Epidermal melanocyte (primary cell): ENCODE results near the gene APOC1.
"Not testable (repeated sequence)": the region's sequence is repeated elsewhere in the genome, so short reads cannot be mapped to it uniquely, and the experiment has no call there.

ENCODE experiments used
- DNase-seq: peaks from one replicate; pipeline ENCODE4 v3.0.0; 2011; ENCODE audit warnings: low spot score; ENCODE audit not compliant: insufficient read length

The APOC1 gene

GRCh38 chr19:44912854-44913253, 1.6 kb upstream of the APOC1 start:
- DNase-seq = no peak

DNA sequence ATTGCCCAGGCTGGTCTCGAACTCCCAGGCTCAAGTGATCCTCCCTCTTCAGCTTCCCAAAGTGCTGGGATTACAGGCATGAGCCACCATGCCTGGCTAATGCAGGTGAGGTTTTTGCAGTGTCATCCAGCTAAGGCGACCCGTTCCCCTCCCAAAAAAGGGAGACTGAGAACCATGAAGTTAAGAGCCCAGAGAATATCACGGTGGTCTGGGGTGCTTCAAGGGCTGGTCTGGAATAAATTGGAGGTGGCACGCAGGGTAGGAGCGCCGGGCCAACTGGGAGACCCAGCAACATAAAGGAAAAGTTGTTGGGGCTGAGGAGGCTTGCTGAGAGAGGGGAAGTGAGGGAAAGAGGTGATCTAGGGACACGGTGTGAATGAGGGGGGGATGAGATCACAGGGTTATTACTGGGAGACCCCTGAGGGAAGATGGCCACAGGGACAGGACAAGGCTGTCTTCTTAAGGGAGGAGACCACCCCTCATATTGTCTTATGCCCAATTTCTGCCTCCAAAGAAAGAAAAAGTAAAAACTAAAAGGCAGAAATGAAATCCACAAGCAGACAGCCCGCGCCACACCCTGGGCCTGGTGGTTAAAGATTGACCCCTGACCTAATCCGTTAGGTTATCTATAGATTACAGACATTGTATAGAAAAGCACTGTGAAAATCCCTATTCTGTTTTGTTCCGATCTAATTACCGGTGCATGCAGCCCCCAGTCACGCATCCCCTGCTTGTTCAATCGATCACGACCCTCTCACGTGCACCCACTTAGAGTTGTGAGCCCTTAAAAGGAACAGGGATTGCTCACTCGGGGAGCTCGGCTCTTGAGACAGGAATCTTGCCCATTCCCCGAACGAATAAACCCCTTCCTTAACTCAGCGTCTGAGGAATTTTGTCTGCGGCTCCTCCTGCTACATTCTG, 636 bp upstream of the APOC1 start:
- not testable (repeated sequence) for DNase-seq

DNA sequence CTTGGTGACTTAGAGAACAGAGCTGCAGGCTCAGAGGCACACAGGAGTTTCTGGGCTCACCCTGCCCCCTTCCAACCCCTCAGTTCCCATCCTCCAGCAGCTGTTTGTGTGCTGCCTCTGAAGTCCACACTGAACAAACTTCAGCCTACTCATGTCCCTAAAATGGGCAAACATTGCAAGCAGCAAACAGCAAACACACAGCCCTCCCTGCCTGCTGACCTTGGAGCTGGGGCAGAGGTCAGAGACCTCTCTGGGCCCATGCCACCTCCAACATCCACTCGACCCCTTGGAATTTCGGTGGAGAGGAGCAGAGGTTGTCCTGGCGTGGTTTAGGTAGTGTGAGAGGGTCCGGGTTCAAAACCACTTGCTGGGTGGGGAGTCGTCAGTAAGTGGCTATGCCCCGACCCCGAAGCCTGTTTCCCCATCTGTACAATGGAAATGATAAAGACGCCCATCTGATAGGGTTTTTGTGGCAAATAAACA, 9.9 kb downstream of the APOC1 start:
- DNase-seq = no peak

DNA sequence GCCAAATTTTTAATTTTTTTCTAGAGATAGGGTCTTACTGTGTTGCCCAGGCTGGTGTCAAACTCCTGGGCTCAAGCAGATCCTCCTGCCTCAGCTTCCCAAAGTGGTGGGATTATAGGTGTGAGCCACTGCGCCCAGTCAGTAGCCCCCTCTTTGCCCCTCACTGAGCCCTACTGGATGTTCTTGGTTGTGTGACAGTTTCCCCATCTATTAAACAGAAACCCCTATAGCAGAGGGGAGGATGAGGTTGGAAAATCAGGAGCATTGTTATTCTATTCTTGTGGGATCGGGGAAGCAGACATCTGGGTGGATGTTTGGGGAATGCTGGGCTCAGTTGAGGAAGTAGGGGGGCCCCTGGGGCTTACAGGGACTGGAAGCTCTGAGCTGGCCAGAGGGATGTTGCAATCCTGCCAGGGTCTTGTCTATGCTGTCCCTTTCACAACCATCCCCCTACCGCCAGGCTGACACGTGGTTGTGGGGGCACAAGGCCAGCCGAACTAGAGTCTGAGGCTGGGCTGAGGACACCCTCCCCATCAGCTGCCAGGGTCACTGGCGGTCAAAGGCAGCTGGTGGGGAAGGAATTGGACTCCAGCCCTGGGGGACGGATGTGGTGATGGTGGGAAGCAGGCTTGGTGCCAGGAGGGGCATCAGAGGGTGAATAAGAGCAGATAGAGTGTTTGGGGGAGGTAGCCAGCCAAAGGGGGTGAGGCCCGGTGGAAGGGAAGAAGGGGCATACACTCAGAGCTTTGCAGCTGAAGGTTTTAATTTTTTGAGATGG, 10.9 kb downstream of the APOC1 start:
- peak; percentile 68 for DNase-seq

- not testable (repeated sequence) for DNase-seq
These were observed 12.1 kb downstream of the APOC1 start for GRCh38 chr19:44926245-44927077.

DNA sequence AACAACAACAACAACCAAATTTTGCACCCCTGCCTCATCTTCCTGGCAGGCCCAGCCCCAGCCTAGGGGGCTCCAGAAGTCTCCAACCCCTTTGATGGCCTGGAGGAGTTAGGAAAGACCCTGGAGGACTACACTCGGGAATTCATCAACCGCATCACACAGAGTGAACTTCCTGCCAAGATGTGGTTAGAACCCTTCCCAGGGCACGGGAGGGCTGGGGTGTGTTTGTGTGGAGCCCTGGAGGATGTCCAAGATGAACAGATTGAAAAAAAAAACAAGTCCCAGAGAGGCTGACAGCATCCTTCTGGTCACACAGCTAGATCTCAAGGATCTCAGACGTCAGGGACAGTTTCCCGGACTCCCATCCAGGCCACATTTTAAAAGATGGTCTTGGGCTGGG, 13.3 kb downstream of the APOC1 start:
- no peak for DNase-seq

DNA sequence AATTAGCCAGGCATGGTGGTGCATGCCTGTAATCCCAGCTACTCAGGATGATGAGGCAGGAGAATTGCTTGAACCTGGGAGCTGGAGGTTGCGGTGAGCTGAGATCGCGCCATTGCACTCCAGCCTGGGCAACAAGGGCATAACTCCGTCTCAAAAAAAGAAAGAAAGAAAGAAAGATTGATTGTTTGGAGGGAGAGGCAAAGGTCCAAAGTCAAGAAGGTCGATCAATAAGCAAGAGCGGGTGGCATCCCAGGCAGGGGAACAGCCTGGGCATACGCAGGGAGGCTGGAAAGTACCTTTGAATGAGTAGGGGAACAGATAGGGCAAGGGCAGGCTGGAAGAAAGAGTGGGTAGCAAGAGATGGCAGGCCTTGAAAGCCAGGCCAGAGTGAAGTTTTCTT, 15.7 kb downstream of the APOC1 start:
- DNase-seq = no peak

- DNase-seq = no peak
These were observed 17.1 kb downstream of the APOC1 start for GRCh38 chr19:44931541-44931940.

GRCh38 chr19:44939668-44940067, 25.3 kb downstream of the APOC1 start:
- no peak for DNase-seq

DNA sequence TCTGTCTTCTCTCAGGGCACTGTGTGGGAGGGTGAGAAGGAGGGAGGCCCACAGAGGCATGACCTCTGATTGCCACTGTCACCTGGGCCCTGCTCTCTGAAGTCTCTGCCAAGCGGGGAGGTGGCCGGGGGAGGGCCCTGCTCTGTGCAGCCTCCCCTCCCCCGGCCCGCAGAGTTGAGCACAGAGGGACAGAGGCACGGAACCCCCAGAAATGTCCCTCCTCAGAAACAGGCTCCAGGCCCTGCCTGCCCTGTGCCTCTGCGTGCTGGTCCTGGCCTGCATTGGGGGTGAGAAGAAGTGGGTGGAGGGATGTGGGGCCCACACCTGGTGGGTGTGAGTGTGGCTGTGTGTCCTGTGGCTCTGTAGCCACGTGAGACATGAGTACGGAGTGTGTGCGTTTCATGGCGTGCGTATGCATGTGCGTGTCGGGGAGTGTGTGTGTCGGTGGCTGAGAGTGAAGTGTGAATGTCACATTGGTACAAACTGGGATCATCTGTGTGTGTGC, 27.7 kb downstream of the APOC1 start, which contains the start of gene APOC4:
APOC4 (plus strand) TSS at position 171 of the 505 bp plus-strand sequence; CDS start at position 212, 41 bp downstream.
- DNase-seq = no peak

DNA sequence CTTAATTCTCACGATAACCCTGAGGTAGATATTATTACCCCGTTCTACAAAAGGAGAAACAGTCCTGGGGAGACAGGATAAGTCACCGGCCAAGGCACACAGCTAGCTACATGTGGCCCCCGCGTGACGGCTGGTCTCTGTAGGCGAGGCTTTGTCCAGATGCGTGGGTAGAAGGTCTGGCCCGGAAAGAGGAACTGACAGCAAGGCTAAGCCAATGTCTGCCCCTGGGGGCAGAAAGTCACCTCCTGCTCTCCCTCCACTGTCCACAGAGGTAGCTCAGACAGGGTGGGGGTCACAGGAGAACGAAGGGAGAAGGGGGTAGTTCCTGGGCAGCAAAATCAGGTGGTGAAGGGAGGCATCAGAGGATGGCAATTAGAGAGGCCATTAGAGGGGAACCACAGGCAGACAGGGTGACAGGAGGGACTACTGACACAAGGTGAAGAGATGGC, 29.4 kb downstream of the APOC1 start:
- DNase-seq = no peak

- DNase-seq = no peak
These were observed 32.7 kb downstream of the APOC1 start for GRCh38 chr19:44947041-44947581.

DNA sequence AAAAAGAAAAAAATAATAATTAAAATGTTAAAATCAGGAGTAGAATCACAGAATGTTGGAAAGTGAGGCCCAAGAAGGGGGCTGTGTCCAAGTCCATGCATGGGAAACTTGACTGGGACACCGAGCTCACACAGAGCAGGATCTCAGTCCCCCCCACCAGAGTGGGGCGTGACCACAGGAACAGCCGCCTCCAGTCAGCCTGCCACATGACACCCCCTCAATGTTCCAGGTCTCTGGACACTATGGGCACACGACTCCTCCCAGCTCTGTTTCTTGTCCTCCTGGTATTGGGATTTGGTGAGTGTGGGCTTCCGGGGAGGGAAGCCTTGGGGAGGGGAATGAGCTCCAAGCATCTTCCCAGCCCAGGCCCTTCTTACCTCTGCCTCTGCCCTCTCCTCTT, 33.8 kb downstream of the APOC1 start:
- no peak for DNase-seq

GRCh38 chr19:44948763-44949374, 34.5 kb downstream of the APOC1 start:
- no peak for DNase-seq

GRCh38 chr19:44949550-44949949, 35.1 kb downstream of the APOC1 start:
- DNase-seq = no peak

DNA sequence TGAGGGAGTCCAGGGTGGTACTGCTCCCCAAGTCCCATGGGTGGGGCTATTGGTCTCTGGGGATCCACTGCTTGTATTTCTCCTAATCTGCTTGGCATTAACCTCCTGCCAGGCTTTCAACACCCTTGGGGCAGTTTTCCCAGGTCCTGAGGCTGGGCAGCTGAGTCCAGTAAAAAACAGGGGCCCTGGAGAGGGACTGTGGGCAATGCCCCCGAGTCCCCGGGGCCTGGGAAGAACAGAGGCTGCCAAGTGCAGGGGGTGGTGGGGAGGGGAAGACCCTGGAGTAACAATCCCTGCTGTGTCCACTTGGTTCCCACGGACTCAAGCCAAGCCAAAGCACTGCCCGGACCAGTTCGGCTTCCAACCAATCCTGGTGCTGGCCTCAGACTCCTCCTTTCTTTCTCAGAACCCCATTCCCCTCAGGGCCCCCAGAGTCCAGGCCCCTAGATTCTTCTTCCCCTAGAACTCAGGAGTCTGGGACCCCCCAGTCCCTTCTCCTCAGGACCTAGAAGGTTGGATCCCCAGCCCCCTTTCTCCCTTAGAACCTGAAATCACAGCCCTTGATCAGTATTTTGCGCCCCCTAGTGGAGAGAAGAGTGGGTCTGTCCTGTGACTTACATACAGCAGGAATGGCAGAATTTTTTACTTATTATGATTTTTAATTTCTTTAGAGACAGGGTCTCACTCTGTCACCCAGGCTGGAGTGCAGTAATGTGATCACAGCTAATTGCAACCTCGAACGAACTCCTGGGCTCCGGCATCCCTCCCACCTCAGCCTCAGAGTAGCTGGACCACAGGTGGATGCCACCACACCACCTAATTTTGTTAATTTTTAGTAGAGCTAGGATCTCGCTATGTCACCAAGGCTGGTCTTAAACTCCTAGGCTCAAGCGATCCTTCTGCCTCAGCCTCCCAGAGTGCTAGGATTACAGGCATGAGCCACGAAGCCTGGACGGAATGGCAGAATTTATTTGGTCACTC, 37.1 kb downstream of the APOC1 start:
- peak; percentile 82 for DNase-seq

DNA sequence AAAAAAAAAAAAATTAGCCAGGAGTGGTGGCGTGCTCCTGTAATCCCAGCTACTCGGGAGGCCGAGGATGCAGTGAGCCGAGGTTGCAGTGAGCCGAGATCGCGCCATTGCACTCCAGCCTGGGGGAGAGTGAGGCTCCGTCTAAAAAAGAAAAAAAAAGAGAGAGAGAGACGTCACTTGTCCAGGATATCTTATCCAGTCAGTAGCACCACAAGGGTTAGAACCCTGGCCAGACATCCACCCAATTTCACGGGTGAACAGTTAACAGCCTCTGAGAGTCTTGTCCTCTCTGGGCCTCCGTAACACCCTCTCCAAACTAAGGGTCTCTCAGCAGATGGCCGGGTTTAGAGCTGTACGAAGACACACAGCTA, 39.9 kb downstream of the APOC1 start:
- no peak for DNase-seq

DNA sequence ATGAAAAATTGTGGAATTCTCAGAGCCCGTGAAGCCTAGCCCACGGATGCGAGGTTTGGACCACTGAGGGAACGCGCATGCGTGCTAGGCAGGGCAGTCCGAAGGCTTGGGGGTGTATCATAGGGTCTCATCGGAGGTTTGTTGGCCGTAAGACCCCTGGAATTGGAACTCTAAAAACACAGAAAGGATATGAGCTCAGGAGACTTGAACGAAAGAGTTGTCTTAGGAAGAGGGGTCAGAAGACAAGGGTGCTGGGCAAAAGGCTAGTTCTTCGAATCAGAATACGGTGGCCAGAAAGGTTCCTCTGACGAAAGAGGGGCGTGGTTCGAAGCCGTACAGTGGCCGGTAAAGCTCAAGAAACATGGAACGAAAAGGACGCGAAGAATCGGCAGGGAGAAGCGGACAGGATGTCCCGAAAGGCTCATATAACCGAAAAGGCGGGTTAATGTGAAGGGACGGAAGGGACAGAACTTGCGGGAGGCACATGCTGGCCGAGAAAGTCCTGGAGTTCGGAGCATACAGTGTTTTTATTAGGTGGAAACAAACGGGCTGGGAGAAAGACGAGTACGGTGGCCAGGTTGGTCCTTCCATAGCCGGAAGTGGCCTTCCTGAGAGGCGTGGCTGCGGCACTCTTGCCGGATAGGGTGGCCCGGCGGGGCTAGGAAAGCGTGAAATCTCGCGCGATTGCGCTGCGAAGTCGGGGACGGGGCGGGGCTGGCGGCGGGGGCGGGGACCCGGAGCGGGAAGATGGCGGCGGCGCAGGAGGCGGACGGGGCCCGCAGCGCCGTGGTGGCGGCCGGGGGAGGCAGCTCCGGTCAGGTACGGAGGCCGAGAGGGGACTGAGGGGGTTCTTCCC, 40.5 kb downstream of the APOC1 start, which contains the start of gene CLPTM1:
CLPTM1 (plus strand) TSS at position 732 of the 856 bp plus-strand sequence; CDS start at position 748, 16 bp downstream.
- peak; percentile 98 for DNase-seq
